Ramos (cell line): ENCODE data around the gene PSMA5.
"Not testable (repeated sequence)": the region's sequence is repeated elsewhere in the genome, so short reads cannot be mapped to it uniquely, and the experiment has no call there.

Experiments used
- in situ Hi-C: fragments of 300-500 bp; cut with MboI; formaldehyde crosslinking; loops from one replicate; pipeline ENCODE4 v1.14.3; 2022; ENCODE audit warnings: low sequenced_read_pairs; ENCODE audit not compliant: unreplicated experiment

The PSMA5 gene

DNA sequence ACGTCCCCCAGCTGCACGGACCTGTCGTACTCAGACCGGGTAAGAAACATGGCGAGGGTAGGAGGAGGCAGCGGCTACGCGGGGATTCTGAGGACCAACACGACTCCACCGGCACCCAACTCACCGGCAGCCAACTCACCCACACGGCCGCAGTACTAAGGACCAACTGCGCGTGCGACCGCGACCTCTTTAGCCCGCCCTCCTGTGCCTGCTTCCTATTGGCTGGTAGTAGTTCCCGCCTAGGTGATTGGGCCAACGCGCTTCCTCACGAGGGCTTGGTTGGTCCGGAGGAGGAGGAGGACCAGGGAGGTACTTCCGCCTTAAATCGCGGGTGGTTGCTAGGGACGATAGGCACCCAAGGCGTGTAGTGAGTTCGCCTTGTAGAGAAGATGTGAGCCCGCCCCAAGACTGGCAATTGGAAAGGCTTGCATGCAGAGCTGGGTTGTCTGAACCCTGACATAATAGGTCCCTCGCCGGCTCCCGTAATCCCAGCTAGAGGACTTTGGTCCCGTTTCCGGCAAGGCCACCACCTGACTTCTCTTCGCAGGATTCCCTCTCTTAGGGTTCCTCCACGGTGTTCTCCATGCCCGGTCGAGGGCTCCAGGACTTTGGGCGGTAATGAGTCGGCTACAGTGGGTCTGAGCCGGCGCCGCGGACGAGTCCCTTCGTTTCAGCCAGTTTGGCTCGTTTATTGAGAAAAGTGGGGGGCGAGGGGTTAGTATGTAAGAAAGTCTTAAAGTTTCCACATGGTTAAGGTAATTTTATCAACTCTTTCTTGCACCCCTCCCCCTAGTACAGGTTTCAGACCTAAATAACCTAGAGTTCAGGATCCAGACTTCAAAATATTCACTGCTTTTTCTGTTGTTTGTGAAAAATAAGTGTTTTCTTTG, at the start of gene PSMA5:
Gene PSMA5, minus strand, starts transcription at position 168 of the 890 bp plus-strand sequence. Its CDS starts 118 bp downstream, at position 50.
- in situ Hi-C loops = no loop called here

DNA sequence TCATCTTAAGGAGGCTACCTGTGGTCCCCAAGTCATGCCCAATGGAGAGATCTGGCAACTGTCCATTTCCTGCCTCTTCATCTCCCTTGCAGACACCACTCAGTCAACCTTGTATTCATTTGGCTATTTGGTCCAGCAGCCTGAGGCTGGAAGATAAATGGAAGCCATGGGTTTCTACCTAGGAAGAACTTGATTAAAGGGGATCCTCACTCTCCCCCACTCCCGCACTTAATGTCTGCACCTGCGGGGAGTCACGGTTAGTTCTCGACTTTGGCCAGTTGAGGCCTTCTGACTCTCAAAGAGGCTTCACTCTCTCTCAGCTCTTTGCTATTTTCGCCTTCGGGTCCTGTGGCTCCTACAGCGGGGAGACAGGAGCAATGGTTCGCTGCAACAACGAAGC, 49.0 kb upstream of the PSMA5 start:
- in situ Hi-C loops = no loop called here

DNA sequence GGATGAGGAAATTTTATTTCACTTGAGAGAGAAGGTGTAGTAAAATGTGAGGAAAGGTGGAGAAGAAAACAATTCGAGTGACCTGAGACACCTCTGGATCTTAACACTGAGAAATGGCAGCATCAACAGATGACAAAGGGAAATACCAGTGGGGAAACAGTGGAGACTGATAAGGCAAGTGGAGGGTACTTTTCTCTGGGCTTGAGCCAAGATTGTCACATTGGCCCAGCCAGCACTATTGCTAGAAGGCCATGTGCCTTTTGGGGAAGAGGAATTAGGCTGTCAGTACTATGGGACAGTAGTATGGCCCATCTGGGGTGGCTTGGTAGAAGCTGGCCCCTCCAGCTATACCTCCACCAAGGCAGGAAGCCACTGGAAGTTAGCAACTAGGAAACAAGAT, 48.4 kb upstream of the PSMA5 start:
- in situ Hi-C loops = no loop called here

DNA sequence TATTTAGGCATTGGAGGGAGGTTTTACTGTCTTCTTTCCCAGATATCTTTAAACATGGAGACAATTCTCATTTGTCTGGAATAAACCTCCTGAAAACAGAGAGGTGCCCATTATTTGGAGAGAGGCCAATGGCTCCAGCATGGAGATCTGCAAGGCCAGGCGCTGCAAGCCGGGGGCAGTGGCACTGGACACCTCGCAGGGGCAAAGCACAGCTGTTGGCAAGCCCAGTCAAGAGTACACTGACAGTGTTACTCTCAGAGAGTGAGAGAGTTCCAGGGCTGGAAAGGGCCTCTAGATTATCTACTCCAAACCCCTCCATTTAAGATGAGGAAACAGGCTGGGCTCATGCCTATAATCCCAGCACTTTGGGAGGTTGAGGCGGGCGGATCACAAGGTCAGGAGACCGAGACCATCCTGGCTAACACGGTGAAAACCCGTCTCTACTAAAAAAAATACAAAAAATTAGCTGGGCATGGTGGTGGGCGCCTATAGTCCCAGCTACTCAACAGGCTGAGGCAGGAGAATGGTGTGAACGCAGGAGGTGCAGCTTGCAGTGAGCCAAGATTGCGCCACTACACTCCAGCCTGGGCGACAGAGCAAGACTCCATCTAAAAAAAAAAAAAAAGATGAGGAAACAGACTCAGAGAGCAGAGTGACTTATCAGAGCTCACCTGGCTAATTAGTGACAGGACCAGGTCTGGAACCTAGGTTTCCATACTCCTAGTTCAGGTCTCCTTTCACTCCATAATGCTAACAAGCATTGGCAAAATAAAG, 47.2 kb upstream of the PSMA5 start:
- in situ Hi-C loops = not testable (repeated sequence)

DNA sequence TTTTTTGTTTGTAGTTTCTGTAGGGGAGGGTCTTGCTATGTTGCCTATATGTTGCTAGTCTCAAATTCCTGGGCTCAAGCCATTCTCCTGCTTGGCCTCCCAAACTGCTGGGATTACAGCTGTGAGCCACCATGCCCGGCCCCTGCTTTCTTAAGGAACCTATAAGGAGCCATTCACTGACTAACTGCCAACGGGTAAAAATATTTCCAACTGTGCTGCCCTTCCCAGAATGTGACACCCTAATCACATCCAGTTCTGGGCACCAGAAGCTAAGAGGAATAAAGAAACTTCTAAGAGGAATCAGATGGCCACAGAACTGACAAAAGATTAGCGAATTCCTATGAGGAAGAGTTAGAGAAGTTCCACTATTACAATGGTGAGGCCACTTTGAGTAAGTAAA, 46.5 kb upstream of the PSMA5 start:
- in situ Hi-C loops = no loop called here

DNA sequence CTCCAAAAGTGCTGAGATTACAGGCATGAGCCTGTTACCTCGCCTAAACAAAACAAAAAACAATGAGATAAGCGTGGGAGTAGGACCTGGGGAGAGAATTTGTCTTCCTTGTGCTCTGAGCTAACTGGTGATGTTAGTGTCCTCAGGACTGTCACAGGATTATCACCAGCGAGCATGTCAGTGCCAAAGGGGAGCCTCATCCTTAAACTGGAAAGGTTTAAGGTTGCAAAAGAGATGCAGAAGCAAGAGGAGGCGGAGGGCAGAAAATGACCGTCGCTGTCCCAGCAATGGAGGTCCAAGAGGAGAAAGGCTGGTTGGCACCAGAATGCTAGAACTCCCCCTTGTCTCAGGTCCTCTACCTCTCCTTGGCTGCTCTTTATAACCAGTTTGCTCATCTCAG, 44.0 kb upstream of the PSMA5 start:
- in situ Hi-C loops = no loop called here

DNA sequence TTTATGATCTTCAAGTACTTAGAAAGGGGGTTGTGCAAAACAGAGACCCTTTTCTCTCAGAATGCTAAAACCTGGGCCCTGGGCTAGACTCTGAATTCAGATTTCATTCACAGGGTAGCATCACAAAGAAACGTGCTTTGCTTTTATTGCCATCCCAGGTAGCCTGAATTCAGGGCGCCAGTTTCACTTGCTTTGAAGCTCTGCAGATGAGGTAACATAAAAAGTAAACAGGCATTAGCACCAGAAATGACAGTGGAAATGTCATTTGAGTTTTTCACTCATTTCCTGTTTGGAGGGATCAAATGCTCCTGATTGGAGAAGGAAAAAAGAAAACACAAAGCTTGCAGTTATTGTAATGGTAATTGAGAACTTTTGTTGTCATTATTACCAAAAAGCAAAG, 42.7 kb upstream of the PSMA5 start:
- in situ Hi-C loops = no loop called here

DNA sequence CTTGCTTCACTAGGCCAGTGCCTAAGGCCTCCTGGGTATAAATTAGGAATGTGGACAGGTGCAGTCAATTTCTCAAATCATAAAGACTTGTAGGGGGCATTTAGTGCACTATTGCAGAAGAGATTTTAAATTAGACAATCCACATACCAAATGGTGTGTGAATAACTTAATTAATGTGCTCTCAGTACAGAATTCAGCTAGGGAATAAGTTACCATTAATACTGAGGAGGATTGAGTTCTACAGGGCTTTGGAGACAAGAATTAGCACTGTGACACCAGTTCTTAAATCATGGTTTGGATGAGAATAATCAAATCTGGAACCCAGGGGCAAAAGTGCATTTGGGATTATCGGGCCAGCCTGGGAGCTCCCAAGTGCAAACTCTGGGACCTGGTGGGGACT, 41.8 kb upstream of the PSMA5 start:
- in situ Hi-C loops = no loop called here

DNA sequence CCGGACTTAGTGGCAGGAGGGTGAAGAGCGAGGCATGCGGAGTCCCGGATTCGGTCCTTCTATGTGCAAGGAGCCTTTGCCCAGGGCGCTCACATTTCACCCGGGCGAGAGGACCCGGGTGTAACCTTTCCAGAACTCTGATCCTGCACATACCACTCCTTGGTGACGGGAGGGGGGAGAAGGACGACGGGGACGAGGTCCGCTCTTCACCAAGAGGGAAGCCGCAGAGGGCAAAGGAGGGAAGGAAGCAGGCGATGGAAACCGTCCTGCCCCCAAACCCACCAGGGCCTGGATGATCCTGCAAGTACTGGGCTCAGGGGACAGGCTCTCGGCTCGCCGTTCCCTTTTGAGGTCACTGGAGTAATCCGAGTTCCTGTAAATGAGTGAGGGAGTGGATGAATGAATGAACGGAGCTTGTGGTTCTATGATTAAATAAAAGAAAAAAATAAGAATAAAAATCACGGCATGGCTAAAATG, 41.1 kb upstream of the PSMA5 start:
- in situ Hi-C loops = no loop called here

DNA sequence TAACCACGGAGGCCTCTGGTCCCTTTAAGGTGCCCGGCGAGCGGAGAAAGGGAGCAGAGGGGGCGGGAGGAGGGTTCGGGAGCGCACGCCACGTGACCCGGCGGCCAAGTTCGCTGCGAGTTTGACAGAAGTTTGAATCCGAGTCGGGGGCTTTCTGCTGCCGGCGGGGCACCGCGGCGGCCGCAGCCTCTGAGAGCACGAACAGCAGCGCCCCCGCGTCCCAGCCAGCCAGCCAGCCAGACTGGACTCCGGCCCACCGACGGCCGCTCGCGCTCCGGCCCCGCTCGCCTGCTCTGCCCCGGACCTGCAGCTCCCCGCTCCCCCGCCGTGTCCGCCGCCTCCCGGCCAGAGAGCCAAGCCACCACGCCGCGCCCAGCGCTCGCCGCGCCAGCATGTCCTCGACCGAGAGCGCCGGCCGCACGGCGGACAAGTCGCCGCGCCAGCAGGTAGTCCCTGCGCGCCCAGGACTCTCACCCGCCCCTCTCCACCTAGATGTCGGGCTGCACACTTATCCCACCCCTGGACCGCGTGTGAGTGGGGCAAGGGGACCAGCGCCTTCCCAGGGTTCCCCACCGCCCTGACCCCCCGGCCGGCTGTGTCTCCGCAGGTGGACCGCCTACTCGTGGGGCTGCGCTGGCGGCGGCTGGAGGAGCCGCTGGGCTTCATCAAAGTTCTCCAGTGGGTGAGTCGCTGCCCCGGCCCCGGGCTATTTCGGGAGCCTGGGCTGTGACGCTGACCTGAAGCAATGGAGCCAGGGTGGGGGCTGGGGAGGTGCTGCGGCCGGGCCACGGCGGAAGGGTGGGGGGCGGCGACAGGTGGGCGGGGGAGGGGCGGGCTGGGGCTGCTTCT, 40.4 kb upstream of the PSMA5 start, which contains the start of gene SYPL2:
Gene SYPL2, plus strand, starts transcription at position 95 of the 849 bp plus-strand sequence. Its CDS starts 298 bp downstream, at position 393.
- in situ Hi-C loops = no loop called here

DNA sequence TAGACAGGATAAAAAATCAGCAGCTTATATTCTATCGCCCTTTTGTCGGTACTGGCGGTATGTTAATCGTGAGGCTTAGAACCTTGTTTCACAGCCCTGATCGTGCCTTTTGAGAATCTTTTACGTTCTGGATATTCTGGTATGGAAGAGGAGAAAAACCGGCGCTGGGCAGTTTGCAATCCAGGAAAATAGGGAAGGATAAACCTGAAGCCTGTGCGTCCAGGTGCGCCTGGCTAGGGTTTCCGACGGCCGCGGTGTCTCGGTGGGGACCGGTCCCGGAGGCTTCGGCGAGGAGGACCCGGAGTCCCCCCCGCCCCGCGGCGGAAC, 39.8 kb upstream of the PSMA5 start:
- in situ Hi-C loops = no loop called here

DNA sequence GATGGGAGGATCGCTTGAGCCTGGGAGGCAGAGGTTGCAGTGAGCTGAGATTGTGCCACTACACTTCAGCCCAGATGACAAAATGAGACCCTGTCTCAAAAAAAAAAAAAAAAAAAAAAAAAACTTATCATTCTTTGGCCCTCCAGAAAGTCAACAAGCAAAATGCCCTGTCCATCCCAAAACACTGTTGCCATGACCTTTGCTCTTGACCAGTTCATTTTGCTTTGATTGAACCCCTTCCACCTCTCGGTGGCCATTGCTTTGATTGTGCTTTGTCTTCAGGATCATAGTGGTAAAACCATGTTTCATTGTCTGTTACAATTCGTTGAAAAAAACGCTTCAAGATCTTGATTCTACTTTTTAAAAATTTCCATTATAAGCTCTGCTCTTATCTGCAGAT, 31.6 kb upstream of the PSMA5 start:
- in situ Hi-C loops = no loop called here

DNA sequence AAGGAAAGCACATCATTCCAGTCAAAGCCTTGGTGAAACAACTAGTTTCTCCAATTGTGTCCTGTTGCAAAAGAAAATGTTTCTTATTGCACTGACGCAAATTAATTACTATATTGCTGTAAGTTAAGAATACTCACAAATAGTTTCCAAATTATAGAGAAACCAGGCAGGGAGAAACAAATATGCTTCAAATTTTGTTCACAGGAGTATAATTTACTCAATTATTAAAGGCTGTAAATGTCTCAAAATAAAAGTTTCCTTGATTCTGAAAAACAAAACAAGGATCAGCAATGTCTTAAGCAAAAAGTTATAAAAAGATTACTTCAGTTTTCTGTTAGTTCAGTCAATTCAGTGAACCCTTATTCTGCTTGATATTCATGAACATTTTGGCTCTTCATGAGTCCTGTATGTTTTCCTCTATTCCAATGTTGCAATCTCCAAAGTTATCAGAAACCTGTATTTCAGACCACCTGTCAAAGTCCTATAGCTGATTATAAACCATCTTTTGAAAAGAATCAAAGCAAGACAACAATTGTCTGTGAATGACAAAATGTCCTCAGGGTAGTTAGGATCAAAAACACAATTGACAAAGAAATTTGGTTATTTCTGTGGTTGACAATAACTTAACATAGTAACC, 28.4 kb upstream of the PSMA5 start:
- in situ Hi-C loops = no loop called here

DNA sequence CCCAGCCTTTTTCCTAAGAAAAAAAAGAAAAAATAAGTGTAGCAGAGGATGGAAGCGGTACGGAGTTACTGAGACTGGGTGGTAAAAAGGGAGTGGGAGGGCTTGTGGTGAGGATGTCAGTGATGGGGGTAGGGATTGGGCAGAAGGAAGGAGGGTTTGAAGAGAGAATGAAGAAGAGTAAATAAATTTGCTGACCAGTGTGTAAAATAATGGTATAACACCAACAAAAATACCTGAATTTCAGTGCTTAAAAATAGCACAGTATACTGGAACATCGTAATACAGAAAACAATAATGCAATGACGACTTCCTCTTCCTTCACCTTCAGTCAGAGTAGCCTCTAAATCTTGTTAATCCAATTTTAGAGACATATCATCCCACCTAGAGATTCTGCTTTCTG, 21.3 kb upstream of the PSMA5 start:
- in situ Hi-C loops = no loop called here

DNA sequence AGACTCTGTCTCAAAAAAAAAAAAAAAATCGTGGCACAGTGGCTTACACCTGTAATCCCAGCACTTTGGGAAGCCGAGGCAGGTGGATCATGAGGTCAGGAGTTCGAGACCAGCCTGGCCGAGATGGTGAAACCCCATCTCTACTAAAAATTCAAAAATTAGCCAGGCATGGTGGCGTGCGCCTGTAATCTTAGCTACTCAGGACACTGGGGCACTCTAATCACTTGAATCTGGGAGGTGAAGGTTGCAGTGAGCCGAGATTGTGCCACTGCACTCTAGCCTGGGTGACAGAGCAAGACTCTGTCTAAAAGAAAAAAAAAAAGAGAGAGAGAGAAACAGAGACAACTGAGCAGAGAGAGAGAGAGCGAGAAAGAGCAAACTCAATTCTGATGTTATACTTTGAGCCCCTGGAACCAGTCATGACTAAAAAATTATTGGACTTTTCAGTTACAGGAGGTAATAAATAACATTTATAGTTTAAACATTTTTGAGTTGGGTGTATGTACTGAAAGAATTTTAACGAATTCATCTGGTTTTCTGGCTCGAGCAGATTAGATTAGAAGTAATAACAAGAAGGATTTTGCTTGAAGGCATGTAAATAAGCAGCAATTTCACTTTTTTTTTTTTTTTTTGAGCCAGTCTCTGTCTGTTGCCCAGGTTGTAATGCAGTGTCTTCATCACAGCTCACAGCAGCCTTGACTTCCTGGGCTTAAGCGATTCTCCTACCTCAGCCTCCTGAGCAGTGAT, 19.9 kb upstream of the PSMA5 start:
- in situ Hi-C loops = not testable (repeated sequence)

DNA sequence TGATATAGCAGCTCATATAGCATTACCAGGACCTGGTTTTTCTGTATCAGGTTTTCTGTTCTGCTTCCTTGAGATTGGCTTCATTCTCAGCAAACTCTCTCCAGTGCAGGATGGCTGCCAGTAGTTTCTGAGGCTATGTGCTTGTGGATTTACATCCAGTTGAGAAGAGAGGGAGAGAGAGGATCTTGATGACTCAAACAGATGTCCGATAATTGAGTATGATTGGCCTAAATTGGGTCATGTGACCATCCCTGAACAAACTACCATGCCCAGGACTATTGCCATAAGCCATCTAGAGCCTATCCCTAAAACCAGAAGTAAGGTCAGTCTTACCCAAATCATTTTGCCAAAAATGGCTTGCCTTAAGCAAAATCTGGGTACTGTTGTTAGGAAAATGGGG, 18.1 kb upstream of the PSMA5 start:
- in situ Hi-C loops = no loop called here

DNA sequence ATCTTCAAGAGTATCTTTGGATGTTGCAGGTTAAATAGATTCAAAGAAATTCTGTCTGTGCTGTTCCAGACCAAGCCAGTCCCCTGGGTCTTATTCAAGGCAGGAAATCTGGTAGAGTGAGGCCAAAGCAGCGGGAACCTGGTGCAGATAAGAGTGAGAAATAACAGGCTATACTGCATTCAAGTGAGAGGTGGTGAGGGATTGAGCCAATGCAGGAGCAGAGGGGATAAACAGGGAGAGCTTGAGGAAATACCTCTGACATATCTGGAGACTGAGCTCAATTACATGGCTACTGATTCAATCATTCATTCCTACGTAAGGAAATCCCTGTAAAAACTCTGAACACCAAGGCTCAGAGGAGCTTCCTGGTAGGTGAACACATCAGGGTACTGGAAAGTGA, 17.2 kb upstream of the PSMA5 start:
- in situ Hi-C loops = no loop called here

DNA sequence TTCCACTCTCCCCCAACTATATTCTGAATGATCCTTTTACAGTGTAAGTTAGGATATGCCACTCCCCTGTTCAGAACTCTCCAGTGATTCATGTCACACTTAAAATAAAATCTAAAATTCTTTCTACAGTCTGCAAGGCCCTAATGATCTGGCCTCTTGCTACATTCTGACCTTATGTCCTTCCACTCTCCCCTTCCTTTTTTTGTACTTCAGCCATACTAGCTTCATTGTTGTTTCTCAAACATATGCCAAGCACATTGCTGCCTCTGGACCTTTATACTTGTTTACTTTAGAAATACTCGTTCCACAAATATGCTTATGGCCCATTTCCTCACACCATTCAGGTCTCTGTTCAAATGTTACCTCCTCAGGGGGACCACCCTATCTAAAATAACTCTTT, 14.8 kb upstream of the PSMA5 start:
- in situ Hi-C loops = no loop called here

DNA sequence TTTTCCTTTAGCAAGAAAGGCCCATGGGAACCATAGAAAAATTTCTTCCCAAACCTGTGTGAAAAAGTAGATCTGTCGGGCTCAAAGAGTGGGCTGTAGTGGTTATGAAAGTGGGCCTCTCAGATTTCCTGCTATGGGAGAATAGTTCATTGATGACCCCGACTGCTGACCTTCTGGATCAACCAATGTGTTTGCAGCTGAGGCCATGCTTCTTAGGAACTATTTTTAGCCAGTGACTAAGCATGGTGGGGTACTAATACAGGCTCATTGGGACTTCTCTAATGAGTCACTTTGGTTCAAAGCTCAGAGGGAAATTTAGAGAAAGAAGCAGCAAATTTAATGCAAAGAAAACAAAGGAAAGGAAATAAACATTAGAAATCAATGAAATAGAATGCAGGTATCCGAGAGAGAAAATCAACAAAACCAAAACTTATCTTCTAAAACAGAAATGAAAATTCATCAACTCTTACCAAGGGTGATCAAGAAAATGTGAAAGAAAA, 12.6 kb upstream of the PSMA5 start:
- in situ Hi-C loops = no loop called here
